MM.1S (cell line): ENCODE results near the gene ARPP21.

ENCODE experiments used
- EZH2 ChIP-seq: fragments of 300-600 bp; sonication (generic); optimal IDR thresholded peaks from 2 replicates; pipeline ENCODE3; 2017; ENCODE audit warnings: low read depth, mild to moderate bottlenecking, antibody characterized with exemption, low read length, mixed read lengths
- TF ChIP-seq, protein P1 (sequence below): fragments of 300-600 bp; sonication (generic); IDR thresholded peaks from 2 replicates; pipeline ENCODE4 v1.5.1; 2016; ENCODE audit warnings: antibody characterized with exemption, low read length, mixed read lengths

DNA sequence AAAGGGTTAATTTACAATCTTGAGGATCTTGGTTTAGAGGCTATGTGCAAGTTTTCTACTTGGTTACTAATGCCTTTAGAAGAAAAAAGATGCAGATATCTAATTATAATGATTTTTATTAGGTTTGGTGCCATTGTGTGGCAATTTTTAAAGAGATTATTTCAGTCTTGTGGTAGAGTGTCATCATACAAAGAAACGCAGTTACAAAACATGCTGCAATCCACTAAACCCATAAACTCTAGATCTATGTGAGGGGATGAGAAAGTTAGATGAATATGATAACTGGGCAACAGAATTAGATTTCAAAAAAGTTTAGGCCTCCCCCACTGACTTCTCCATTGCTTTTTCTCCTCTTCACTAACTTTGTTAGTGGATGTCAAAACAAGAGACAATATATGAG, 106.0 kb downstream of the ARPP21 start:
- TF ChIP-seq, protein P1, sequence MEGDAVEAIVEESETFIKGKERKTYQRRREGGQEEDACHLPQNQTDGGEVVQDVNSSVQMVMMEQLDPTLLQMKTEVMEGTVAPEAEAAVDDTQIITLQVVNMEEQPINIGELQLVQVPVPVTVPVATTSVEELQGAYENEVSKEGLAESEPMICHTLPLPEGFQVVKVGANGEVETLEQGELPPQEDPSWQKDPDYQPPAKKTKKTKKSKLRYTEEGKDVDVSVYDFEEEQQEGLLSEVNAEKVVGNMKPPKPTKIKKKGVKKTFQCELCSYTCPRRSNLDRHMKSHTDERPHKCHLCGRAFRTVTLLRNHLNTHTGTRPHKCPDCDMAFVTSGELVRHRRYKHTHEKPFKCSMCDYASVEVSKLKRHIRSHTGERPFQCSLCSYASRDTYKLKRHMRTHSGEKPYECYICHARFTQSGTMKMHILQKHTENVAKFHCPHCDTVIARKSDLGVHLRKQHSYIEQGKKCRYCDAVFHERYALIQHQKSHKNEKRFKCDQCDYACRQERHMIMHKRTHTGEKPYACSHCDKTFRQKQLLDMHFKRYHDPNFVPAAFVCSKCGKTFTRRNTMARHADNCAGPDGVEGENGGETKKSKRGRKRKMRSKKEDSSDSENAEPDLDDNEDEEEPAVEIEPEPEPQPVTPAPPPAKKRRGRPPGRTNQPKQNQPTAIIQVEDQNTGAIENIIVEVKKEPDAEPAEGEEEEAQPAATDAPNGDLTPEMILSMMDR = no peak
- no peak for TF ChIP-seq EZH2
